K562 treated with DMSO at 1 percent for 24 hours (cell line): ENCODE results near the gene SGCA. TPM values are rescaled to one million over a fixed set of nuclear protein-coding genes. Genes with fewer than 3 reads are reported as not detected.

Source experiments
- total RNA-seq: library from RNA; unstranded; fragments of 300-600 nt; gene quantifications from 2 replicates; pipeline ENCODE4 v1.2.3, GENCODE V29; 2022; ENCODE audit warnings: low read depth; ENCODE audit not compliant: insufficient read depth

The SGCA gene
- not detected in 2 replicates for total RNA-seq

DNA sequence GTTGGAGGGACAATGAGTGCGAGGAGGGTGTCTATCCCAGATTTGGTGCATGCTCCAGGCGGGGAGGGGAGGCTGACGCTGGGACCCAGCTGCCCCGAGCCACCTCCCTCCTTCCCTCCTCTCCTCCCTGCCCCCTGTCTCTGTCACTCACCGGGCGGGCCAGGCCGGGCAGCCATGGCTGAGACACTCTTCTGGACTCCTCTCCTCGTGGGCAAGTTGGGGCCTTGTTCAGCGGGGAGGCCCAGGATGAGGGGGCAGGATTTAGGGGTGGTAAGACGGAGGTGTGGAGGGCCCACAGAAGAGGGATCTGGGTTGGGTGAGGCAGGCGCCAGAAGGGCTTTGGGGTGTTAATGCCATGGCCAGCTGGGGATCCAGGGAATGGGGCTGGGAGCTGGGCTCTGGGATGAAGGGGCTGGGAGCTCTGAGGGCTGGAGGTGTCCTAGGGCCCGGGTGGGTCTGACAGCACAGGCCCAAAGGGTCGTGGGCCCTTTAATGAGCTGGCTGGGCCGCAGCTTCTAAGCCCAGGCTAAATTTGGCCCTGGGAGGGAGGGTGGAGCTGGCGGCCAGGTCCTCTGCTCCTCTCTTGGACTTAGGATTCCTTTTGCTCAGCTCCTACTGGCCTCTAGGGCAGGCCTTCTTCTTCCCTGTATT lies at the start of gene SGCA:
Gene SGCA, plus strand, starts transcription at position 139 of the 651 bp plus-strand sequence. Its CDS starts 36 bp downstream, at position 175.

DNA sequence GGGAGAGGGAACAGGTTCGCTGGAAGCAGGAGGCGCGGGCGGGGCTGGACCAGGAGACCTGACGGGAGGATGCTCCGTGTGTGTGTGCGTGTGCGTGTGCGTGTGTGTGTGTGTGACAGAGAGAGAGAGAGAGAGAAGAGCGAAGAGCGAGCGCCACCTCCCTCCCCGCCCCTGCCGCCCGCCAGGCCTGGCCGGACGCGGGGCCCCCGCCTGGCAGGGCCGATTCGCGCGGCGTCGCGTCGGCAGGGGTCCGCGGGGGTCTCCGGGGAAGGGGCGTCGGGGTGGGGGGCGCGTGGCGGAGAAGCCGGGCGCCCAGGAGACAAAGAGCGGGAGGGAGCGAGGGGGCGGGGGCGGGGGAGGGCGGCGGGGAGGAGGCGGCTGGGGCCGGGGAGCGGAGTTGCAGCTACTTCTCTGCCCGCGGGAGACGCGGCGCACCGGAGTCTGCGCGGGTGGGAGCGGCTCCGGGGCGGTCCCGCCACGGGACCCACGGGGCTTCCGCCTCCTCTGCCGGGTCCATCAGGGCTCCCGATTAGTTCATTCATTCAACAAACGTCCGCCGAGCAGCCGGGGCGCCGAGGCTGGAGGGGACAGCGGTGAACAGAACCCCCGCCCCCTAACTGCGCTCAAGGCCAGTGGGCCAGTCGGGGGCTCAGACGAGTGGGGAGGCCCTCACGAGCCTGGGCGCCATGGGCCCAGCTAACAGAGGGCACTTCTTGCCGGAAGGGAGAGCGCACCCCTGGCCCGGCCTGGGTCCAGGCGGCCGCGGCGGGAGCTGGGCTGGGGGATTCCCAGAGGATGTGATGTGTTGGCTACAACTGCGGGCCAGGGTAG lies 35.9 kb upstream of the SGCA start, which contains the start of gene SAMD14:
Gene SAMD14, minus strand, starts transcription at position 433 of the 831 bp plus-strand sequence. CDS start 5,201 bp downstream, outside the sequence.

DNA sequence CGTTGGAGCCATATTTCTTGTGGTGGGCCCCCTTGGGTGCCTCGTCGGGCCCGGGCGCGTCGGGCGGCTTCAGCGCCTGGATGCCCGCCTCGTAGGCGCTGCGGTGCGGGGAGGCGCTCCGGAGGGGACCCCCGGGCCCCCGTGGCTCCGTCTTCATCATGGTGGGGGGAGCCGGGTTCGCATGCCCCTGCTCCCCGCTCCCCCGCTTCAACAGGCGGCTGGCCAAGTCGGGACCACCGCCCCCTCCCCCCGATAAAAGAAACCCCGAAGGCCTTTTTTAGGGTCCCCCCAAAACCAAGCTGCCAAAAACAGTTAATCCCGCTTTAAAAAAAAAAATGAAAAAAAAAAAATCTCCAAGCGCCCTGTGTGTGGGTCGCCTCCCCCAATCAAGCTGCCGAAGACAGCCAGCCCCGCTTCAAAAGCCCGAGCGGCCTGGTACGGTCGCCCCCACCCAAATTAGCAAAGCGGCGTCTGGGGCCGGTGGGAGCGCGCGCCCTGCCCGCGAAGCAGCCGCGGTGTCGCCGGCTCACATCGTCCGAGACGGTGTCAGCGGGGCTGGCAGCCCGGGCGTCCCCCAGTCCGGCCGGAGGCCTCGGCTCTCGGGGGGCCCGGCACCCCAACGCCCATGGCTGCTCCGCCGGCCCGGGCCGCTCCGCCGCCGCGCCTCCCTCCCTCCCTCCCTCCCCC lies 15.3 kb upstream of the SGCA start, which contains the start of gene PPP1R9B:
Gene PPP1R9B, minus strand, starts transcription at position 324 of the 687 bp plus-strand sequence. Its CDS starts 164 bp downstream, at position 160.

DNA sequence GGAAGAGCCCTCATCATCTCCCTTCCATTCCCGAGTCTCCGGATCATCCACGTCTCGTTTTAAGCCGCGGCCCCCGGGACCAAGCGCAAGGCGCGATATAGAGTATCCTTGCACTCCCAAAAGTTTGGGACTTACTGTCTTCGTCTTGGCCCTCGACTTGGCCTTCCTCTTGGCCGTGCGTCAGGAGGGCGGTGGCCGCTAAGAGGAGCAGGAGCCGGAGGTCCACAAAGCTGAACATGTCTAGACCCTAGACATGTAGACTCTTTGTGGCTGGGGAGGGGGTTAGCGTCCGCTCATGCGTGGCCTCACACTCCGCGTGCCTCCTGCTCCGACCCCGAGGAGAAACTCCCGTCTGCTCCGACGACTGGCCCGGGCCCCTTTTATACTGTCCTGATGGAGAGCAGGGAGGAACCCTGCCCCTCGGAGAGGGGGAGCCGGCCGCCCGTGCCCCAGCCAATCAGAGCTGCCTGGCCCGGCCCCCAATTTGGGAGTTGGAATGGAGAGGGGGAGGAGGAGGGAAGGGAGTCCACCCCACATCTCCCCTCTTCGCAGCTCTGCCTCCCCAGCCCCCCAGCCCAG lies 35.6 kb downstream of the SGCA start, which contains the start of gene COL1A1:
Gene COL1A1, minus strand, starts transcription at position 356 of the 579 bp plus-strand sequence. Its CDS starts 118 bp downstream, at position 238.

Other genes with a start within 250 kb of the SGCA start
- gene DLX4, start 196.8 kb upstream of the SGCA start, total RNA-seq: 7.1 and 7.3 TPM in 2 replicates
- gene DLX3, start 170.8 kb upstream of the SGCA start, total RNA-seq: not detected in 2 replicates
- gene ITGA3, start 109.9 kb upstream of the SGCA start, total RNA-seq: 2.2 and 2.4 TPM in 2 replicates
- gene PDK2, start 70.7 kb upstream of the SGCA start, total RNA-seq: 0.92 and 2.0 TPM in 2 replicates
- 0.14 and 0.30 TPM in 2 replicates for gene SAMD14, start 35.8 kb upstream of the SGCA start, total RNA-seq
- gene PPP1R9B, start 15.3 kb upstream of the SGCA start, total RNA-seq: 42.0 and 44.4 TPM in 2 replicates
- gene COL1A1, start 35.6 kb downstream of the SGCA start, total RNA-seq: 3.7 and 4.8 TPM in 2 replicates
- 1.8 and 3.5 TPM in 2 replicates for gene TMEM92, start 108.5 kb downstream of the SGCA start, total RNA-seq
- 9.8 and 10.3 TPM in 2 replicates for gene XYLT2, start 180.1 kb downstream of the SGCA start, total RNA-seq
- gene MRPL27, start 207.2 kb downstream of the SGCA start, total RNA-seq: 79.7 and 83.4 TPM in 2 replicates
- 16.1 and 18.5 TPM in 2 replicates for gene EME1, start 207.2 kb downstream of the SGCA start, total RNA-seq
- 152 and 158 TPM in 2 replicates for gene LRRC59, start 231.5 kb downstream of the SGCA start, total RNA-seq